IMR-90 (cell line): ENCODE results near the gene LINC00632. TPM values are rescaled to one million over a fixed set of nuclear protein-coding genes. Genes with fewer than 3 reads are reported as not detected.

ENCODE experiments used
- ATAC-seq: fragments of 200-7000 bp; cut with Tn5 transposase; 2 replicates; pipeline ENCODE4 v1.9.1; 2020; ENCODE audit warnings: low read depth, mild to moderate bottlenecking, moderate library complexity
- BruUV-seq: library from RNA; stranded (reverse); fragments of 400-500 nt; replicated peaks from 2 replicates; lab custom pipeline; 2021; lab: Mats Ljungman, UMichigan
- CTCF ChIA-PET: fragments of 300-600 bp; formaldehyde crosslinking; extraction: SDS; loops from one replicate; lab custom pipeline; 2021; ENCODE audit warnings: antibody characterized with exemption; lab: Yijun Ruan, JAX
- POLR2A ChIA-PET: fragments of 300-600 bp; sonication (Branson Sonifier 250); formaldehyde crosslinking; loops from one replicate; lab custom pipeline; 2022; ENCODE audit warnings: antibody characterized with exemption; ENCODE audit not compliant: unreplicated experiment; lab: Charles Lee
- DNase-seq: peaks from one replicate; pipeline ENCODE4 v3.0.0; 2013
- H2AFZ ChIP-seq: replicated peaks from 2 replicates; pipeline ENCODE3; 2013; ENCODE audit warnings: low read length, mild to moderate bottlenecking; ENCODE audit not compliant: poor library complexity
- H2AK5ac ChIP-seq: 2 replicates; pipeline ENCODE4 v1.6.1; 2013; ENCODE audit warnings: low read depth, low read length, inconsistent platforms
- H2AK9ac ChIP-seq: replicated peaks from 2 replicates; pipeline ENCODE3; 2013; ENCODE audit warnings: mild to moderate bottlenecking, low read depth, low read length, moderate library complexity; ENCODE audit not compliant: poor library complexity
- H2BK120ac ChIP-seq: 2 replicates; pipeline ENCODE4 v1.6.1; 2013; ENCODE audit warnings: low read depth, low read length, inconsistent platforms
- H2BK15ac ChIP-seq: 3 replicates; pipeline ENCODE4 v1.6.1; 2013; ENCODE audit warnings: low read depth, low read length, inconsistent platforms
- H2BK20ac ChIP-seq: 2 replicates; pipeline ENCODE4 v1.6.1; 2013; ENCODE audit warnings: low read depth, mild to moderate bottlenecking, inconsistent platforms, low read length, moderate library complexity
- H2BK5ac ChIP-seq: 2 replicates; pipeline ENCODE4 v1.6.1; 2013; ENCODE audit warnings: mild to moderate bottlenecking, low read depth, low read length, inconsistent platforms; ENCODE audit not compliant: poor library complexity, severe bottlenecking
- H3K14ac ChIP-seq: replicated peaks from 2 replicates; pipeline ENCODE4 v1.6.1; 2013; ENCODE audit warnings: low read depth, low read length, inconsistent platforms
- H3K18ac ChIP-seq: 2 replicates; pipeline ENCODE4 v1.6.1; 2013; ENCODE audit warnings: low read depth, low read length, control low read depth
- H3K23ac ChIP-seq: 2 replicates; pipeline ENCODE4 v1.6.1; 2013; ENCODE audit warnings: low read depth, low read length, inconsistent platforms
- H3K27ac ChIP-seq: 2 replicates; pipeline ENCODE4 v1.5.1; 2013; ENCODE audit warnings: mild to moderate bottlenecking, control low read depth, low read length; ENCODE audit not compliant: insufficient read depth
- H3K27me3 ChIP-seq: 2 replicates; pipeline ENCODE4 v1.6.1; 2013; ENCODE audit warnings: low read length; ENCODE audit not compliant: control insufficient read depth, insufficient read depth
- H3K36me3 ChIP-seq: 2 replicates; pipeline ENCODE4 v1.6.1; 2013; ENCODE audit warnings: low read length, mixed read lengths; ENCODE audit not compliant: control insufficient read depth, insufficient read depth
- H3K4ac ChIP-seq: 2 replicates; pipeline ENCODE4 v1.6.1; 2013; ENCODE audit warnings: low read depth, low read length, inconsistent platforms
- H3K4me1 ChIP-seq: 2 replicates; pipeline ENCODE4 v1.6.1; 2013; ENCODE audit warnings: low read length, mixed read lengths; ENCODE audit not compliant: control insufficient read depth, insufficient read depth
- H3K4me2 ChIP-seq: 2 replicates; pipeline ENCODE4 v1.6.1; 2013; ENCODE audit warnings: low read depth, mild to moderate bottlenecking, control low read depth, low read length, moderate library complexity
- H3K4me3 ChIP-seq: 2 replicates; pipeline ENCODE4 v1.5.1; 2013; ENCODE audit warnings: low read depth, mild to moderate bottlenecking, control low read depth, low read length, moderate library complexity; ENCODE audit not compliant: insufficient read depth
- H3K56ac ChIP-seq: 2 replicates; pipeline ENCODE4 v1.6.1; 2013; ENCODE audit warnings: low read length, inconsistent platforms; ENCODE audit not compliant: insufficient read depth; ENCODE audit errors: extremely low read depth
- H3K79me1 ChIP-seq, 2 experiments: 2 replicates each; pipeline ENCODE4 v1.6.1; 2013; ENCODE audit warnings: low read length in 2 of 2, inconsistent platforms in 1 of 2, low read depth in 1 of 2
- H3K9ac ChIP-seq: 2 replicates; pipeline ENCODE4 v1.6.1; 2013; ENCODE audit warnings: low read depth, low read length, control low read depth
- H3K9me1 ChIP-seq: 2 replicates; pipeline ENCODE4 v1.6.1; 2013; ENCODE audit warnings: low read length, inconsistent platforms; ENCODE audit not compliant: insufficient read depth
- H3K9me3 ChIP-seq: 2 replicates; pipeline ENCODE4 v1.6.1; 2013; ENCODE audit warnings: low read length; ENCODE audit not compliant: control insufficient read depth, insufficient read depth
- H4K20me1 ChIP-seq: 2 replicates; pipeline ENCODE4 v1.6.1; 2013; ENCODE audit warnings: low read length, inconsistent platforms; ENCODE audit not compliant: insufficient read depth
- H4K5ac ChIP-seq: 2 replicates; pipeline ENCODE4 v1.6.1; 2013; ENCODE audit warnings: mild to moderate bottlenecking, low read depth, low read length, control low read depth
- H4K8ac ChIP-seq, 2 experiments: 2 replicates each; pipeline ENCODE4 v1.6.1; 2013; ENCODE audit warnings: low read depth in 2 of 2, low read length in 2 of 2, control low read depth in 1 of 2, inconsistent platforms in 1 of 2
- H4K91ac ChIP-seq: 2 replicates; pipeline ENCODE4 v1.6.1; 2013; ENCODE audit warnings: low read depth, low read length, inconsistent platforms; ENCODE audit not compliant: insufficient read depth
- BHLHE40 ChIP-seq: fragments of 150-350 bp; IDR thresholded peaks from 2 replicates; pipeline ENCODE4 v1.6.1; 2016; ENCODE audit warnings: mild to moderate bottlenecking, low read depth, low read length
- CEBPB ChIP-seq: IDR thresholded peaks from 2 replicates; pipeline ENCODE4 v1.6.1; 2012; ENCODE audit warnings: low read depth, low read length, improper control_type of control experiment
- CHD1 ChIP-seq: IDR thresholded peaks from 2 replicates; pipeline ENCODE4 v1.6.1; 2012; ENCODE audit warnings: low read depth, low read length, improper control_type of control experiment
- FOS ChIP-seq: fragments of 150-350 bp; IDR thresholded peaks from 2 replicates; pipeline ENCODE4 v1.6.1; 2016; ENCODE audit warnings: low read depth, low read length
- MAFK ChIP-seq: IDR thresholded peaks from 2 replicates; pipeline ENCODE4 v1.6.1; 2012; ENCODE audit warnings: low read depth, low read length, improper control_type of control experiment
- MAZ ChIP-seq: IDR thresholded peaks from 2 replicates; pipeline ENCODE4 v1.6.1; 2012; ENCODE audit warnings: low read depth, mild to moderate bottlenecking, low read length, improper control_type of control experiment, moderate library complexity, borderline replicate concordance
- MXI1 ChIP-seq: IDR thresholded peaks from 2 replicates; pipeline ENCODE4 v1.6.1; 2012; ENCODE audit warnings: low read depth, mild to moderate bottlenecking, low read length, moderate library complexity, borderline replicate concordance
- NFE2L2 ChIP-seq: fragments of 150-350 bp; IDR thresholded peaks from 2 replicates; pipeline ENCODE4 v1.6.1; 2016; ENCODE audit warnings: low read depth, mild to moderate bottlenecking, low read length
- POLR2A ChIP-seq: IDR thresholded peaks from 2 replicates; pipeline ENCODE4 v1.6.1; 2012; ENCODE audit warnings: mild to moderate bottlenecking, low read depth, low read length
- RAD21 ChIP-seq: IDR thresholded peaks from 2 replicates; pipeline ENCODE4 v1.6.1; 2012; ENCODE audit warnings: low read length, improper control_type of control experiment
- RCOR1 ChIP-seq: IDR thresholded peaks from 2 replicates; pipeline ENCODE4 v1.6.1; 2012; ENCODE audit warnings: mild to moderate bottlenecking, low read length, improper control_type of control experiment; ENCODE audit not compliant: insufficient replicate concordance
- RFX5 ChIP-seq: IDR thresholded peaks from 2 replicates; pipeline ENCODE4 v1.8.0; 2012; ENCODE audit warnings: low read depth, mild to moderate bottlenecking, low read length, moderate library complexity
- SMC3 ChIP-seq: fragments of 150-350 bp; IDR thresholded peaks from 2 replicates; pipeline ENCODE4 v1.6.1; 2016; ENCODE audit warnings: low read depth, mild to moderate bottlenecking, antibody characterized with exemption, low read length, moderate library complexity
- WGBS, 2 experiments: methylation state at CpG; one replicate each; pipeline versions ENCODE4 v1.1.5 to v1.1.7; 2013; ENCODE audit warnings: missing lambda C conversion rate in 2 of 2; ENCODE audit not compliant: insufficient read length in 1 of 2; ENCODE audit errors: extremely low coverage in 2 of 2; 5-methylcytosine and 5-hydroxymethylcytosine counted together
- dilution Hi-C: fragments of 300-500 bp; cut with HindIII; formaldehyde crosslinking; loops from one replicate; pipeline ENCODE4 v1.14.3; 2018; ENCODE audit warnings: low sequenced_read_pairs; ENCODE audit not compliant: unreplicated experiment
- in situ Hi-C: fragments of 300-500 bp; cut with MboI; formaldehyde crosslinking; loops from 3 replicates; pipeline ENCODE4 v1.14.3; 2019; ENCODE audit warnings: low sequenced_read_pairs, inconsistent platforms, mixed read lengths
- intact Hi-C: fragments of 100-400 bp; cut with micrococcal nuclease; formaldehyde crosslinking; loops from 2 replicates; pipeline ENCODE4 v1.10.0; 2022
- polyA plus RNA-seq, 3 experiments: library from polyadenylated mRNA; depleted of rRNA; stranded (reverse); fragments of >200 nt; gene quantifications; 2 replicates each; pipeline ENCODE4 v1.2.3, GENCODE V29; 2012; ENCODE audit warnings: low replicate concordance in 1 of 3
- total RNA-seq: library from RNA; depleted of rRNA; stranded (reverse); fragments of >200 nt; gene quantifications from 2 replicates; pipeline ENCODE4 v1.2.3, GENCODE V29; 2012
- TF ChIP-seq, protein P1 (sequence below): fragments of 150-350 bp; IDR thresholded peaks from 2 replicates; pipeline ENCODE4 v1.6.1; 2017; ENCODE audit warnings: mild to moderate bottlenecking, antibody characterized with exemption, low read length, low read depth
- TF ChIP-seq, protein P2 (sequence below): conservative IDR thresholded peaks from 2 replicates; pipeline ENCODE4 v1.5.1; 2012; ENCODE audit warnings: mild to moderate bottlenecking, low read depth, low read length, improper control_type of control experiment
- TF ChIP-seq, protein P3 (sequence below): fragments of 150-350 bp; IDR thresholded peaks from 2 replicates; pipeline ENCODE4 v1.6.1; 2016; ENCODE audit warnings: low read depth, mild to moderate bottlenecking, low read length, moderate library complexity, borderline replicate concordance

LINC00632 gene
- total and polyA plus RNA-seq, 2 of the 4 experiments (the other 2 are of a cell fraction), result 7.2 to 25.0 TPM

DNA sequence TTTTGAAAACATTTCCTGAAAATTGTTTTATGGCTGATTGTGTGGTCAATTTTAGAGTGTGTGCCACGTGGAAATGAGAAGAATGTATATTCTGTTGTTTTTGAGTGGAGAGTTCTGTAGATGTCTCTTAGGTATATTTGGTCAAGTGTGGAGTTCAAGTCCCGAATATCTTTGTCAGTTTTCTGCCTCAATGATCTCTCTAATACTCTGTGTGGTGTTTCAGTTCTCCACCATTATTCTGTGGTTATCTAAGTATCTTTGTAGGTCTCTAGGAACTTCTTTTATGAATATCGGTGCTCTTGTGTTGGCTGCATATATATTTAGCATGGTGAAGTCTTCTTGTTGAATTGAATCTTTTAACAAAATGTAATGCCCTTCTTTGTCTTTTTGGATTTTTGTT lies 113.3 kb downstream of the LINC00632 start:
- no peak overlapping the region for H2AK9ac ChIP-seq
- H3K4ac ChIP-seq, result no peak overlapping the region
- H3K27me3 ChIP-seq, result no peaks in the 10 kb centered on the region
- CTCF ChIA-PET, result no interaction called here
- H3K9me3 ChIP-seq, result no peaks in the 10 kb centered on the region
- H2AFZ ChIP-seq, result no peak overlapping the region
- no peak overlapping the region for H2BK20ac ChIP-seq
- no peak overlapping the region for H2BK5ac ChIP-seq
- H3K4me1 ChIP-seq, result no peaks in the 10 kb centered on the region
- dilution Hi-C loops (no loop called here), intact Hi-C loops (no loop called here), in situ Hi-C loops (no loop called here)
- H3K36me3 ChIP-seq, result no peaks in the 10 kb centered on the region
- no peaks in the 10 kb centered on the region for H4K20me1 ChIP-seq
- no peak overlapping the region for H2BK120ac ChIP-seq
- no peak overlapping the region for H3K18ac ChIP-seq
- POLR2A ChIA-PET, result no interaction called here
- H3K4me2 ChIP-seq, result no peak overlapping the region
- DNase-seq (no peak), ATAC-seq (no peak)
- BruUV-seq, result no TSS peak
- no peak overlapping the region for H3K56ac ChIP-seq
- WGBS, 2 experiments, result no CpG with 5 or more reads among the region's 3 CpGs
- no peak overlapping the region for H3K4me3 ChIP-seq
- no peak overlapping the region for H3K9ac ChIP-seq
- no peak overlapping the region for H4K8ac ChIP-seq
- no peak overlapping the region for H4K91ac ChIP-seq
- H2BK15ac ChIP-seq, result no peak overlapping the region
- no peak overlapping the region for H3K27ac ChIP-seq
- no peaks in the 10 kb centered on the region for H3K79me1 ChIP-seq
- H2AK5ac ChIP-seq, result no peak overlapping the region
- no peak overlapping the region for H4K5ac ChIP-seq
- H3K14ac ChIP-seq, result no peak overlapping the region
- H3K9me1 ChIP-seq, result no peaks in the 10 kb centered on the region
- TF ChIP-seq NFE2L2 (no peak), BHLHE40 (no peak), MXI1 (no peak), MAZ (no peak), MAFK (no peak), POLR2A (no peak), SMC3 (no peak), FOS (no peak), RCOR1 (no peak), RAD21 (no peak), CEBPB (no peak), RFX5 (no peak), CHD1 (no peak)
- TF ChIP-seq, protein P1, sequence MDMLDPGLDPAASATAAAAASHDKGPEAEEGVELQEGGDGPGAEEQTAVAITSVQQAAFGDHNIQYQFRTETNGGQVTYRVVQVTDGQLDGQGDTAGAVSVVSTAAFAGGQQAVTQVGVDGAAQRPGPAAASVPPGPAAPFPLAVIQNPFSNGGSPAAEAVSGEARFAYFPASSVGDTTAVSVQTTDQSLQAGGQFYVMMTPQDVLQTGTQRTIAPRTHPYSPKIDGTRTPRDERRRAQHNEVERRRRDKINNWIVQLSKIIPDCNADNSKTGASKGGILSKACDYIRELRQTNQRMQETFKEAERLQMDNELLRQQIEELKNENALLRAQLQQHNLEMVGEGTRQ, result no peak
- TF ChIP-seq, protein P2, sequence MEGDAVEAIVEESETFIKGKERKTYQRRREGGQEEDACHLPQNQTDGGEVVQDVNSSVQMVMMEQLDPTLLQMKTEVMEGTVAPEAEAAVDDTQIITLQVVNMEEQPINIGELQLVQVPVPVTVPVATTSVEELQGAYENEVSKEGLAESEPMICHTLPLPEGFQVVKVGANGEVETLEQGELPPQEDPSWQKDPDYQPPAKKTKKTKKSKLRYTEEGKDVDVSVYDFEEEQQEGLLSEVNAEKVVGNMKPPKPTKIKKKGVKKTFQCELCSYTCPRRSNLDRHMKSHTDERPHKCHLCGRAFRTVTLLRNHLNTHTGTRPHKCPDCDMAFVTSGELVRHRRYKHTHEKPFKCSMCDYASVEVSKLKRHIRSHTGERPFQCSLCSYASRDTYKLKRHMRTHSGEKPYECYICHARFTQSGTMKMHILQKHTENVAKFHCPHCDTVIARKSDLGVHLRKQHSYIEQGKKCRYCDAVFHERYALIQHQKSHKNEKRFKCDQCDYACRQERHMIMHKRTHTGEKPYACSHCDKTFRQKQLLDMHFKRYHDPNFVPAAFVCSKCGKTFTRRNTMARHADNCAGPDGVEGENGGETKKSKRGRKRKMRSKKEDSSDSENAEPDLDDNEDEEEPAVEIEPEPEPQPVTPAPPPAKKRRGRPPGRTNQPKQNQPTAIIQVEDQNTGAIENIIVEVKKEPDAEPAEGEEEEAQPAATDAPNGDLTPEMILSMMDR, result no peak
- TF ChIP-seq, protein P3, sequence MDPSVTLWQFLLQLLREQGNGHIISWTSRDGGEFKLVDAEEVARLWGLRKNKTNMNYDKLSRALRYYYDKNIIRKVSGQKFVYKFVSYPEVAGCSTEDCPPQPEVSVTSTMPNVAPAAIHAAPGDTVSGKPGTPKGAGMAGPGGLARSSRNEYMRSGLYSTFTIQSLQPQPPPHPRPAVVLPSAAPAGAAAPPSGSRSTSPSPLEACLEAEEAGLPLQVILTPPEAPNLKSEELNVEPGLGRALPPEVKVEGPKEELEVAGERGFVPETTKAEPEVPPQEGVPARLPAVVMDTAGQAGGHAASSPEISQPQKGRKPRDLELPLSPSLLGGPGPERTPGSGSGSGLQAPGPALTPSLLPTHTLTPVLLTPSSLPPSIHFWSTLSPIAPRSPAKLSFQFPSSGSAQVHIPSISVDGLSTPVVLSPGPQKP, result no peak
- H3K23ac ChIP-seq, result no peak overlapping the region
